H9 (cell line): ENCODE data around the gene PLCZ1. TPM values are rescaled to one million over a fixed set of nuclear protein-coding genes. Genes with fewer than 3 reads are reported as not detected.

Source experiments
- DNase-seq: peaks from one replicate; pipeline ENCODE4 v3.0.0-alpha.2; 2017
- H2AFZ ChIP-seq: one replicate; pipeline ENCODE4 v1.6.1; 2013; ENCODE audit warnings: mild to moderate bottlenecking, low read length, control low read depth, moderate library complexity
- H2AK5ac ChIP-seq: 2 replicates; pipeline ENCODE4 v1.6.1; 2013; ENCODE audit warnings: low read length, control low read depth, mixed read lengths; ENCODE audit not compliant: insufficient read length
- H2BK120ac ChIP-seq: one replicate; pipeline ENCODE4 v1.6.1; 2013; ENCODE audit warnings: low read depth, mild to moderate bottlenecking, low read length, control low read depth, inconsistent platforms; ENCODE audit not compliant: poor library complexity, severe bottlenecking
- H2BK12ac ChIP-seq: 2 replicates; pipeline ENCODE4 v1.6.1; 2013; ENCODE audit warnings: low read length, control low read depth, mixed read lengths, low read depth; ENCODE audit not compliant: insufficient read length
- H2BK15ac ChIP-seq: 2 replicates; pipeline ENCODE4 v1.6.1; 2013; ENCODE audit warnings: low read depth, low read length, control low read depth
- H2BK20ac ChIP-seq: one replicate; pipeline ENCODE4 v1.6.1; 2013; ENCODE audit warnings: low read depth, mild to moderate bottlenecking, low read length, control low read depth, inconsistent platforms; ENCODE audit not compliant: poor library complexity, severe bottlenecking
- H2BK5ac ChIP-seq: 2 replicates; pipeline ENCODE4 v1.6.1; 2013; ENCODE audit warnings: low read length, control low read depth, mixed read lengths; ENCODE audit not compliant: insufficient read length
- H3K14ac ChIP-seq: 2 replicates; pipeline ENCODE4 v1.6.1; 2013; ENCODE audit warnings: low read length, control low read depth; ENCODE audit not compliant: insufficient read depth
- H3K18ac ChIP-seq: 2 replicates; pipeline ENCODE4 v1.6.1; 2013; ENCODE audit warnings: low read depth, mild to moderate bottlenecking, mixed read lengths, low read length, control low read depth; ENCODE audit not compliant: insufficient read length
- H3K23ac ChIP-seq: 2 replicates; pipeline ENCODE4 v1.6.1; 2013; ENCODE audit warnings: low read length, control low read depth, mixed read lengths, low read depth; ENCODE audit not compliant: insufficient read length
- H3K23me2 ChIP-seq: 2 replicates; pipeline ENCODE4 v1.6.1; 2013; ENCODE audit warnings: low read depth, mild to moderate bottlenecking, mixed read lengths, low read length, control low read depth; ENCODE audit not compliant: insufficient read length, poor library complexity, severe bottlenecking
- H3K27ac ChIP-seq: 2 replicates; pipeline ENCODE4 v1.5.1; 2013; ENCODE audit warnings: low read length, control low read depth, mixed read lengths, low read depth; ENCODE audit not compliant: insufficient read length
- H3K27me3 ChIP-seq: 2 replicates; pipeline ENCODE4 v1.6.1; 2013; ENCODE audit warnings: low read length, control low read depth, inconsistent platforms; ENCODE audit not compliant: insufficient read depth
- H3K4ac ChIP-seq: 2 replicates; pipeline ENCODE4 v1.6.1; 2013; ENCODE audit warnings: low read depth, mild to moderate bottlenecking, control low read depth, inconsistent platforms, low read length, moderate library complexity
- H3K4me1 ChIP-seq: 2 replicates; pipeline ENCODE4 v1.6.1; 2013; ENCODE audit warnings: low read length, control low read depth, inconsistent platforms; ENCODE audit not compliant: insufficient read depth
- H3K4me2 ChIP-seq: 2 replicates; pipeline ENCODE4 v1.6.1; 2013; ENCODE audit warnings: low read length, control low read depth, mixed read lengths; ENCODE audit not compliant: insufficient read length, insufficient read depth
- H3K56ac ChIP-seq: 2 replicates; pipeline ENCODE4 v1.6.1; 2013; ENCODE audit warnings: low read depth, mild to moderate bottlenecking, mixed read lengths, low read length, control low read depth; ENCODE audit not compliant: insufficient read length
- H3K79me1 ChIP-seq: 2 replicates; pipeline ENCODE4 v1.6.1; 2013; ENCODE audit warnings: low read depth, mild to moderate bottlenecking, moderate library complexity, low read length, control low read depth, inconsistent platforms; ENCODE audit not compliant: insufficient read depth, poor library complexity, severe bottlenecking
- H3K79me2 ChIP-seq: 2 replicates; pipeline ENCODE4 v1.6.1; 2013; ENCODE audit warnings: low read length, control low read depth, inconsistent platforms; ENCODE audit not compliant: insufficient read depth
- H3K9ac ChIP-seq: 2 replicates; pipeline ENCODE4 v1.6.1; 2013; ENCODE audit warnings: low read length, control low read depth, mixed read lengths; ENCODE audit not compliant: insufficient read length; ENCODE audit errors: extremely low read depth
- H3K9me3 ChIP-seq: one replicate; pipeline ENCODE4 v1.6.1; 2013; ENCODE audit warnings: low read depth, low read length, inconsistent platforms; ENCODE audit not compliant: control insufficient read depth
- H3T11ph ChIP-seq: one replicate; pipeline ENCODE4 v1.6.1; 2013; ENCODE audit warnings: mild to moderate bottlenecking, low read length, control low read depth, inconsistent platforms
- H4K20me1 ChIP-seq: one replicate; pipeline ENCODE4 v1.6.1; 2013; ENCODE audit not compliant: control insufficient read depth, insufficient read length, insufficient read depth
- H4K5ac ChIP-seq: 2 replicates; pipeline ENCODE4 v1.6.1; 2013; ENCODE audit warnings: low read depth, mild to moderate bottlenecking, mixed read lengths, low read length, control low read depth; ENCODE audit not compliant: insufficient read length
- H4K8ac ChIP-seq: replicated peaks from 2 replicates; pipeline ENCODE4 v1.6.1; 2013; ENCODE audit warnings: low read length, control low read depth, mixed read lengths, low read depth; ENCODE audit not compliant: insufficient read length
- H4K91ac ChIP-seq: 2 replicates; pipeline ENCODE4 v1.6.1; 2013; ENCODE audit warnings: low read depth, mild to moderate bottlenecking, moderate library complexity, mixed read lengths, low read length, control low read depth; ENCODE audit not compliant: insufficient read length
- H3K27ac Mint-ChIP-seq, 3 experiments: 2 replicates in 2 of 3; 3 replicates in 1 of 3; pipeline ENCODE4 v1.8.0; 2020 to 2021; ENCODE audit warnings: mixed read lengths in 3 of 3, mild to moderate bottlenecking in 1 of 3, moderate library complexity in 1 of 3
- H3K27me3 Mint-ChIP-seq: 2 replicates; pipeline ENCODE4 v1.8.0; 2021; ENCODE audit warnings: low read depth, mild to moderate bottlenecking, moderate library complexity, mixed read lengths
- H3K36me3 Mint-ChIP-seq, 3 experiments: 2 replicates in 2 of 3; 3 replicates in 1 of 3; pipeline ENCODE4 v1.8.0; 2020 to 2021; ENCODE audit warnings: low read depth in 3 of 3, mixed read lengths in 3 of 3; ENCODE audit not compliant: insufficient read depth in 1 of 3
- H3K4me1 Mint-ChIP-seq, 2 experiments: 2 replicates each; pipeline ENCODE4 v1.8.0; 2020; ENCODE audit warnings: mixed read lengths in 2 of 2
- H3K4me3 Mint-ChIP-seq, 2 experiments: 2 replicates in 1 of 2; 3 replicates in 1 of 2; pipeline ENCODE4 v1.8.0; 2020 to 2021; ENCODE audit warnings: mild to moderate bottlenecking in 2 of 2, mixed read lengths in 2 of 2, moderate library complexity in 1 of 2
- H3K9me3 Mint-ChIP-seq, 2 experiments: 2 replicates in 1 of 2; 3 replicates in 1 of 2; pipeline ENCODE4 v1.8.0; 2020; ENCODE audit warnings: mild to moderate bottlenecking in 2 of 2, mixed read lengths in 2 of 2, moderate library complexity in 1 of 2
- CTCF ChIP-seq: fragments of 200-600 bp; sonication (generic); conservative IDR thresholded peaks from 3 replicates; pipeline ENCODE4 v1.8.0; 2021; ENCODE audit warnings: antibody characterized with exemption, mild to moderate bottlenecking
- WGBS: extraction: QIAGEN DNeasy Blood & Tissue Kit; methylation state at CpG from one replicate; pipeline ENCODE4 v1.1.7; 2013; ENCODE audit warnings: missing lambda C conversion rate, low lambda C conversion rate, mixed read lengths; ENCODE audit not compliant: insufficient read length; ENCODE audit errors: extremely low coverage; 5-methylcytosine and 5-hydroxymethylcytosine counted together
- total RNA-seq: library from RNA; stranded (reverse); gene quantifications from 2 replicates; pipeline ENCODE4 v1.2.1, GENCODE V29; 2021

Gene PLCZ1
- total RNA-seq, 1 experiment from 2014 or later: not detected

- H2BK5ac ChIP-seq: no peak overlapping the region
- WGBS: no CpG with 5 or more reads among the region's 4 CpGs
- peaks cover 0 to 2% (median 0%) of the 10 kb centered on the region in 3 experiments; a peak in 1 of 7 replicates for H3K36me3 Mint-ChIP-seq
These were observed 97.4 kb downstream of the PLCZ1 start for GRCh38 chr12:18640321-18640955.

More at GRCh38 chr12:18640321-18640955, 97.4 kb downstream of the PLCZ1 start:
- no peak overlapping the region for H3K4me3 Mint-ChIP-seq
- Histone ChIP-seq H3K9ac (no peak overlapping the region), H4K8ac (no peak overlapping the region), H3K4ac (no peak overlapping the region), H3K4me1 (no peaks in the 10 kb centered on the region), H3K27me3 (no peaks in the 10 kb centered on the region), H3K23me2 (no peaks in the 10 kb centered on the region), H4K5ac (no peak overlapping the region), H3K4me2 (no peak overlapping the region), H3K18ac (no peak overlapping the region), H3K79me2 (no peaks in the 10 kb centered on the region), H3K56ac (no peak overlapping the region), H2BK20ac (no peak overlapping the region), H3K27ac (no peak overlapping the region), H3K79me1 (no peaks in the 10 kb centered on the region), H4K20me1 (no peaks in the 10 kb centered on the region), H2BK12ac (no peak overlapping the region), H3K14ac (no peak overlapping the region), H3K9me3 (no peaks in the 10 kb centered on the region), H3T11ph (no peak overlapping the region), H2BK15ac (no peak overlapping the region), H3K23ac (no peak overlapping the region), H2AK5ac (no peak overlapping the region), H2AFZ (no peak overlapping the region), H2BK120ac (no peak overlapping the region), H4K91ac (no peak overlapping the region)
- H3K27me3 Mint-ChIP-seq: no peaks in the 10 kb centered on the region
- H3K4me1 Mint-ChIP-seq: no peaks in the 10 kb centered on the region; a peak in 2 of 4 replicates
- H3K27ac Mint-ChIP-seq: no peak overlapping the region
- no peak for DNase-seq
- no peak for TF ChIP-seq CTCF
- no peaks in the 10 kb centered on the region; a peak in 1 of 5 replicates for H3K9me3 Mint-ChIP-seq
